Activated T-cell treated with anti-CD3 and anti-CD28 coated beads, Interleukin-2, amount 50 U/mL, for 4 hours (primary cell): Measurements from ENCODE around the gene RASGRF2. TPM values are rescaled to one million over a fixed set of nuclear protein-coding genes. Genes with fewer than 3 reads are reported as not detected.
A peak's percentile ranks its signal among the peaks of the same experiment; 100 is the strongest.

Experiments used
- ATAC-seq, 2 donors: fragments of 200-7000 bp; cut with Tn5 transposase; one replicate each; pipeline ENCODE4 v1.10.0; 2021
- DNase-seq: peaks from one replicate; pipeline ENCODE4 v3.0.0-alpha.2; 2020
- H3K27me3 Mint-ChIP-seq: one replicate; pipeline ENCODE4 v1.8.0; 2021; ENCODE audit warnings: low read depth, mixed read lengths
- H3K36me3 Mint-ChIP-seq: one replicate; pipeline ENCODE4 v1.8.0; 2022; ENCODE audit warnings: mixed read lengths; ENCODE audit not compliant: insufficient read depth
- H3K4me1 Mint-ChIP-seq: one replicate; pipeline ENCODE4 v1.8.0; 2021; ENCODE audit warnings: low read depth, mixed read lengths
- H3K4me3 Mint-ChIP-seq: one replicate; pipeline ENCODE4 v1.8.0; 2021; ENCODE audit warnings: mild to moderate bottlenecking, moderate library complexity, mixed read lengths
- H3K9me3 Mint-ChIP-seq: one replicate; pipeline ENCODE4 v1.8.0; 2021; ENCODE audit warnings: mixed read lengths
- total RNA-seq, 3 donors: library from RNA; stranded (reverse); gene quantifications; one replicate each; pipeline ENCODE4 v1.2.1, GENCODE V29; 2021

The RASGRF2 gene
- total RNA-seq, 3 donors from 2014 or later, result 5.6 to 8.6 (median 7.5) TPM

GRCh38 chr5:80934751-80935150 is 25.4 kb upstream of the RASGRF2 start:
- no peak for DNase-seq
- Mint-ChIP-seq H3K4me3 (no peak overlapping the region), H3K27me3 (no peaks in the 10 kb centered on the region), H3K36me3 (no peaks in the 10 kb centered on the region), H3K9me3 (no peaks in the 10 kb centered on the region), H3K4me1 (no peaks in the 10 kb centered on the region)
- no peak for ATAC-seq

- Mint-ChIP-seq H3K27me3 (no peaks in the 10 kb centered on the region), H3K4me3 (no peak overlapping the region), H3K4me1 (no peaks in the 10 kb centered on the region), H3K9me3 (no peaks in the 10 kb centered on the region), H3K36me3 (no peaks in the 10 kb centered on the region)
- ATAC-seq (no peak), DNase-seq (no peak)
Observed at GRCh38 chr5:80935811-80936385, 24.3 kb upstream of the RASGRF2 start.

GRCh38 chr5:80936881-80937280 is 23.3 kb upstream of the RASGRF2 start:
- no peak for ATAC-seq
- H3K4me3 Mint-ChIP-seq, result no peak overlapping the region
- no peak for DNase-seq
- no peaks in the 10 kb centered on the region for H3K9me3 Mint-ChIP-seq
- no peaks in the 10 kb centered on the region for H3K27me3 Mint-ChIP-seq
- H3K36me3 Mint-ChIP-seq, result no peaks in the 10 kb centered on the region
- no peaks in the 10 kb centered on the region for H3K4me1 Mint-ChIP-seq

- H3K4me3 Mint-ChIP-seq, result no peak overlapping the region
- no peaks in the 10 kb centered on the region for H3K9me3 Mint-ChIP-seq
- no peak for ATAC-seq
- H3K36me3 Mint-ChIP-seq, result no peaks in the 10 kb centered on the region
- no peaks in the 10 kb centered on the region for H3K27me3 Mint-ChIP-seq
- no peak for DNase-seq
- no peaks in the 10 kb centered on the region for H3K4me1 Mint-ChIP-seq
Observed at GRCh38 chr5:80937584-80938356, 22.4 kb upstream of the RASGRF2 start.

- H3K4me3 Mint-ChIP-seq, result no peak overlapping the region
- H3K36me3 Mint-ChIP-seq, result no peaks in the 10 kb centered on the region
- H3K27me3 Mint-ChIP-seq, result no peaks in the 10 kb centered on the region
- no peaks in the 10 kb centered on the region for H3K4me1 Mint-ChIP-seq
- no peak for DNase-seq
- peaks cover 7% of the 10 kb centered on the region for H3K9me3 Mint-ChIP-seq
- no peak for ATAC-seq
Observed at GRCh38 chr5:80941496-80941895, 18.7 kb upstream of the RASGRF2 start.

GRCh38 chr5:80951366-80951765 is 8.8 kb upstream of the RASGRF2 start:
- H3K27me3 Mint-ChIP-seq, result no peaks in the 10 kb centered on the region
- H3K4me3 Mint-ChIP-seq, result no peak overlapping the region
- no peaks in the 10 kb centered on the region for H3K4me1 Mint-ChIP-seq
- DNase-seq (no peak), ATAC-seq (no peak)
- H3K9me3 Mint-ChIP-seq, result peaks cover 9% of the 10 kb centered on the region
- no peaks in the 10 kb centered on the region for H3K36me3 Mint-ChIP-seq

- H3K4me3 Mint-ChIP-seq, result no peak overlapping the region
- no peaks in the 10 kb centered on the region for H3K9me3 Mint-ChIP-seq
- no peak for DNase-seq
- H3K27me3 Mint-ChIP-seq, result no peaks in the 10 kb centered on the region
- H3K4me1 Mint-ChIP-seq, result peaks cover 11% of the 10 kb centered on the region
- no peak for ATAC-seq
- H3K36me3 Mint-ChIP-seq, result no peaks in the 10 kb centered on the region
Observed at GRCh38 chr5:80953587-80953986, 6.6 kb upstream of the RASGRF2 start.

- peaks cover 7% of the 10 kb centered on the region for H3K27me3 Mint-ChIP-seq
- no peaks in the 10 kb centered on the region for H3K9me3 Mint-ChIP-seq
- peaks cover 24% of the 10 kb centered on the region for H3K4me1 Mint-ChIP-seq
- no peaks in the 10 kb centered on the region for H3K36me3 Mint-ChIP-seq
- no peak overlapping the region for H3K4me3 Mint-ChIP-seq
- ATAC-seq (no peak), DNase-seq (no peak)
Observed at GRCh38 chr5:80955082-80955590, 5.0 kb upstream of the RASGRF2 start.

GRCh38 chr5:80956272-80956671 is 3.9 kb upstream of the RASGRF2 start:
- Mint-ChIP-seq H3K9me3 (no peaks in the 10 kb centered on the region), H3K27me3 (peaks cover 10% of the 10 kb centered on the region), H3K36me3 (peaks cover 2% of the 10 kb centered on the region), H3K4me3 (no peak overlapping the region), H3K4me1 (peaks cover 27% of the 10 kb centered on the region)
- ATAC-seq (no peak), DNase-seq (no peak)

GRCh38 chr5:80957031-80957761 is 3.0 kb upstream of the RASGRF2 start:
- peaks cover 2% of the 10 kb centered on the region for H3K36me3 Mint-ChIP-seq

GRCh38 chr5:80958616-80959015 is 1.5 kb upstream of the RASGRF2 start:
- H3K4me3 Mint-ChIP-seq, result no peak overlapping the region
- no peak for DNase-seq
- H3K9me3 Mint-ChIP-seq, result no peaks in the 10 kb centered on the region
- no peak for ATAC-seq
- H3K27me3 Mint-ChIP-seq, result peaks cover 12% of the 10 kb centered on the region
- H3K4me1 Mint-ChIP-seq, result peaks cover 45% of the 10 kb centered on the region
- H3K36me3 Mint-ChIP-seq, result peaks cover 2% of the 10 kb centered on the region

More at GRCh38 chr5:80957031-80957761, 3.0 kb upstream of the RASGRF2 start:
- Mint-ChIP-seq H3K4me1 (peaks cover 34% of the 10 kb centered on the region), H3K4me3 (no peak overlapping the region), H3K9me3 (no peaks in the 10 kb centered on the region), H3K27me3 (peaks cover 12% of the 10 kb centered on the region)
- ATAC-seq (no peak), DNase-seq (no peak)

- peak overlapping the region; percentile 81 for H3K4me3 Mint-ChIP-seq
- no peak for ATAC-seq
- H3K36me3 Mint-ChIP-seq, result peaks cover 2% of the 10 kb centered on the region
- H3K9me3 Mint-ChIP-seq, result no peaks in the 10 kb centered on the region
- H3K4me1 Mint-ChIP-seq, result peaks cover 49% of the 10 kb centered on the region
- no peak for DNase-seq
- H3K27me3 Mint-ChIP-seq, result peaks cover 12% of the 10 kb centered on the region
Observed at GRCh38 chr5:80959138-80959537, 1.0 kb upstream of the RASGRF2 start.

- DNase-seq, result peak; percentile 39
- Mint-ChIP-seq H3K4me3 (peak overlapping the region; percentile 95), H3K36me3 (peaks cover 2% of the 10 kb centered on the region), H3K9me3 (no peaks in the 10 kb centered on the region), H3K27me3 (peaks cover 12% of the 10 kb centered on the region), H3K4me1 (peaks cover 63% of the 10 kb centered on the region)
- peak; percentile 53 to 57 for ATAC-seq
Observed at GRCh38 chr5:80960531-80961375, 590 bp downstream of the RASGRF2 start.
